Astrocyte (in vitro differentiated cells and primary cell): ENCODE data around the gene ERBIN. TPM values are rescaled to one million over a fixed set of nuclear protein-coding genes. Genes with fewer than 3 reads are reported as not detected.

Experiments
- DNase-seq: peaks from one replicate; pipeline ENCODE4 v3.0.0-alpha.2; 2010; ENCODE audit warnings: low read depth
- FAIRE-seq: peaks from 2 replicates; lab custom pipeline; 2011; peaks lifted over from hg19 to GRCh38; lab: Jason Lieb, UNC
- H2AFZ ChIP-seq: 2 replicates; pipeline ENCODE4 v1.6.0; 2012; ENCODE audit warnings: low read depth, low read length, inconsistent platforms
- H3K27ac ChIP-seq: 2 replicates; pipeline ENCODE4 v1.5.1; 2011; ENCODE audit warnings: low read depth, low read length, inconsistent platforms
- H3K27me3 ChIP-seq: 2 replicates; pipeline ENCODE4 v1.6.0; 2011; ENCODE audit warnings: low read length, inconsistent platforms; ENCODE audit not compliant: insufficient read depth
- H3K36me3 ChIP-seq: 2 replicates; pipeline ENCODE4 v1.5.1; 2011; ENCODE audit warnings: low read length, inconsistent platforms; ENCODE audit not compliant: insufficient read depth
- H3K4me1 ChIP-seq: 2 replicates; pipeline ENCODE4 v1.5.1; 2011; ENCODE audit warnings: low read length, inconsistent platforms; ENCODE audit not compliant: insufficient read depth
- H3K4me2 ChIP-seq: 2 replicates; pipeline ENCODE4 v1.6.0; 2012; ENCODE audit warnings: low read length, inconsistent platforms
- H3K4me3 ChIP-seq: 2 replicates; pipeline ENCODE4 v1.5.1; 2011; ENCODE audit warnings: low read depth, mild to moderate bottlenecking, low read length, inconsistent platforms; ENCODE audit not compliant: insufficient read depth
- H3K79me2 ChIP-seq: 2 replicates; pipeline ENCODE4 v1.6.0; 2012; ENCODE audit warnings: mild to moderate bottlenecking, low read length, inconsistent platforms; ENCODE audit not compliant: insufficient read depth
- H3K9ac ChIP-seq: 2 replicates; pipeline ENCODE4 v1.6.0; 2012; ENCODE audit warnings: mild to moderate bottlenecking, low read length, inconsistent platforms
- H3K9me3 ChIP-seq: 2 replicates; pipeline ENCODE4 v1.5.1; 2012; ENCODE audit warnings: low read depth, mild to moderate bottlenecking, low read length, inconsistent platforms; ENCODE audit not compliant: insufficient read depth
- H4K20me1 ChIP-seq: 2 replicates; pipeline ENCODE4 v1.6.0; 2012; ENCODE audit warnings: low read length, inconsistent platforms; ENCODE audit not compliant: insufficient read depth
- H3K27ac Mint-ChIP-seq: one replicate; pipeline ENCODE4 v1.8.0; 2021; ENCODE audit warnings: mild to moderate bottlenecking, mixed read lengths; ENCODE audit not compliant: unreplicated experiment
- H3K27me3 Mint-ChIP-seq: one replicate; pipeline ENCODE4 v1.8.0; 2021; ENCODE audit warnings: low read depth, mixed read lengths; ENCODE audit not compliant: unreplicated experiment
- H3K36me3 Mint-ChIP-seq: one replicate; pipeline ENCODE4 v1.8.0; 2021; ENCODE audit warnings: low read depth, mixed read lengths; ENCODE audit not compliant: unreplicated experiment
- H3K4me1 Mint-ChIP-seq: one replicate; pipeline ENCODE4 v1.8.0; 2021; ENCODE audit warnings: low read depth, mixed read lengths; ENCODE audit not compliant: unreplicated experiment
- H3K4me3 Mint-ChIP-seq: one replicate; pipeline ENCODE4 v1.8.0; 2021; ENCODE audit warnings: mild to moderate bottlenecking, moderate library complexity, mixed read lengths; ENCODE audit not compliant: unreplicated experiment
- H3K9me3 Mint-ChIP-seq: one replicate; pipeline ENCODE4 v1.8.0; 2021; ENCODE audit warnings: mild to moderate bottlenecking, mixed read lengths; ENCODE audit not compliant: unreplicated experiment
- CTCF ChIP-seq: IDR thresholded peaks from 2 replicates; pipeline ENCODE4 v1.5.1; 2011; ENCODE audit warnings: low read depth, mild to moderate bottlenecking, inconsistent platforms, low read length, moderate library complexity; ENCODE audit not compliant: insufficient read depth
- EZH2 ChIP-seq: IDR thresholded peaks from 2 replicates; pipeline ENCODE4 v1.6.1; 2012; ENCODE audit warnings: mild to moderate bottlenecking, low read length, inconsistent platforms; ENCODE audit not compliant: insufficient read depth
- total RNA-seq: library from RNA; stranded (reverse); gene quantifications from 2 replicates; pipeline ENCODE4 v1.2.1, GENCODE V29; 2021

Gene ERBIN
- total RNA-seq, 1 donor from 2014 or later: 83.4 TPM

- no peak overlapping the region for H3K27ac ChIP-seq
- FAIRE-seq (no peak), DNase-seq (no peak)
- no peaks in the 10 kb centered on the region for H3K9me3 ChIP-seq
- H2AFZ ChIP-seq: no peak overlapping the region
- no peaks in the 10 kb centered on the region for H4K20me1 ChIP-seq
- H3K4me2 ChIP-seq: no peak overlapping the region
- no peak overlapping the region for H3K4me3 ChIP-seq
- TF ChIP-seq EZH2 (no peak), CTCF (no peak)
- H3K9me3 Mint-ChIP-seq: peaks cover 2% of the 10 kb centered on the region
- no peaks in the 10 kb centered on the region for H3K4me1 ChIP-seq
- no peak overlapping the region for H3K27ac Mint-ChIP-seq
- H3K36me3 ChIP-seq: no peaks in the 10 kb centered on the region
- no peaks in the 10 kb centered on the region for H3K79me2 ChIP-seq
- no peak overlapping the region for H3K4me3 Mint-ChIP-seq
- H3K4me1 Mint-ChIP-seq: peaks cover 2% of the 10 kb centered on the region
- no peaks in the 10 kb centered on the region for H3K27me3 ChIP-seq
- H3K9ac ChIP-seq: no peak overlapping the region
- no peaks in the 10 kb centered on the region for H3K36me3 Mint-ChIP-seq
- no peaks in the 10 kb centered on the region for H3K27me3 Mint-ChIP-seq
Observed at GRCh38 chr5:65893749-65894430, 32.5 kb upstream of the ERBIN start.

- Histone ChIP-seq H4K20me1 (no peaks in the 10 kb centered on the region), H3K36me3 (no peaks in the 10 kb centered on the region), H3K4me2 (no peak overlapping the region), H3K27me3 (no peaks in the 10 kb centered on the region), H3K27ac (no peak overlapping the region), H3K4me3 (no peak overlapping the region), H3K9ac (no peak overlapping the region), H3K79me2 (no peaks in the 10 kb centered on the region), H2AFZ (no peak overlapping the region), H3K9me3 (no peaks in the 10 kb centered on the region), H3K4me1 (no peaks in the 10 kb centered on the region)
- Mint-ChIP-seq H3K4me1 (peaks cover 2% of the 10 kb centered on the region), H3K4me3 (no peak overlapping the region), H3K36me3 (no peaks in the 10 kb centered on the region), H3K27me3 (peaks cover 3% of the 10 kb centered on the region), H3K27ac (no peak overlapping the region), H3K9me3 (peaks cover 2% of the 10 kb centered on the region)
- DNase-seq (no peak), FAIRE-seq (no peak)
- TF ChIP-seq CTCF (no peak), EZH2 (no peak)
Observed at GRCh38 chr5:65895891-65896290, 30.5 kb upstream of the ERBIN start.

GRCh38 chr5:65900746-65901145 lies 25.6 kb upstream of the ERBIN start:
- Histone ChIP-seq H3K9me3 (no peaks in the 10 kb centered on the region), H3K36me3 (no peaks in the 10 kb centered on the region), H3K4me2 (no peak overlapping the region), H3K79me2 (no peaks in the 10 kb centered on the region), H3K4me1 (no peaks in the 10 kb centered on the region), H2AFZ (no peak overlapping the region), H3K27ac (no peak overlapping the region), H3K9ac (no peak overlapping the region), H3K4me3 (no peak overlapping the region), H3K27me3 (no peaks in the 10 kb centered on the region), H4K20me1 (no peaks in the 10 kb centered on the region)
- no peaks in the 10 kb centered on the region for H3K4me1 Mint-ChIP-seq
- H3K27me3 Mint-ChIP-seq: peaks cover 3% of the 10 kb centered on the region
- no peak overlapping the region for H3K27ac Mint-ChIP-seq
- no peak for DNase-seq
- no peak overlapping the region for H3K4me3 Mint-ChIP-seq
- TF ChIP-seq CTCF (no peak), EZH2 (no peak)
- no peak for FAIRE-seq
- no peaks in the 10 kb centered on the region for H3K36me3 Mint-ChIP-seq
- H3K9me3 Mint-ChIP-seq: peaks cover 1% of the 10 kb centered on the region
